GM18873 (cell line): Measurements from ENCODE around the gene SNORC.
"Not testable (repeated sequence)": the region's sequence is repeated elsewhere in the genome, so short reads cannot be mapped to it uniquely, and the experiment has no call there.

Experiments
- ATAC-seq: cut with Tn5 transposase; IDR thresholded peaks from one replicate; pipeline ENCODE4 v1.9.1; 2021; ENCODE audit warnings: mild to moderate bottlenecking, moderate library complexity, moderate number of reproducible peaks; ENCODE audit not compliant: unreplicated experiment, low FRiP score

Gene SNORC

DNA sequence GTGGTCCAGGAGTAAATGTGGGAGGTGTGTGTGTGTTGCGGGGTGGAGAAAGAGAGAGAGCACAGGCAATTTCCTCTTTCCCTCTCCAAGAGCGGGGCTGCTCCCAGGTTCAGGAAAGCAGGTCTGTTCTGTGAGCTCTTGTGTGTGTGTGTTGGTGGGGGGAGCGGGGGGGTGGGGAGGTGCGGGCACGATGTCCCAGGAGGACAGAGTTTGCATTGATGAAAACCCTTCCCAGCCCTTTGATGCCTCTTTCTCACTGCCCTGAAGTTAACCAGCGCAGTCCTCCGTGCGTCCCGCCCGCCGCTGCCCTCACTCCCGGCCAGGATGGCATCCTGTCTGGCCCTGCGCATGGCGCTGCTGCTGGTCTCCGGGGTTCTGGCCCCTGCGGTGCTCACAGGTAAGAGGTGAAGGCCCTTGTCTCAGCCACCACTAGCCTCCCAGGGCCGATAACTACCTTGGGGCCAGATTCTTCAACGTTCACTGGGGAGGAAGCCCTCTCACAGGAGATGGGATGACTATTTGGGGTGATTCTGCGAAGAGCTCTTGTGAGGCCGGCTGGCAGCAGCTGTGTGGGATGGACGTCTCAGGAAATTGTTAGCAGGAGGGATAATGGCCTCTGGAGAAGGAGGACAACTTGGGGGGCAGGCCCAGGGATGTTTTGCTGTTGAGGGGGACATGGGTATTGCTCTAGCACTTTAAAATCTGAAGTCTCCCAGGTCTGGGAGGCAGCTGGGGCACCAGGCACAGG lies at the start of gene SNORC:
TSS of gene SNORC (plus strand) at position 247 of the 748 bp plus-strand sequence. CDS start at position 325, 78 bp downstream.
- ATAC-seq = no peak

DNA sequence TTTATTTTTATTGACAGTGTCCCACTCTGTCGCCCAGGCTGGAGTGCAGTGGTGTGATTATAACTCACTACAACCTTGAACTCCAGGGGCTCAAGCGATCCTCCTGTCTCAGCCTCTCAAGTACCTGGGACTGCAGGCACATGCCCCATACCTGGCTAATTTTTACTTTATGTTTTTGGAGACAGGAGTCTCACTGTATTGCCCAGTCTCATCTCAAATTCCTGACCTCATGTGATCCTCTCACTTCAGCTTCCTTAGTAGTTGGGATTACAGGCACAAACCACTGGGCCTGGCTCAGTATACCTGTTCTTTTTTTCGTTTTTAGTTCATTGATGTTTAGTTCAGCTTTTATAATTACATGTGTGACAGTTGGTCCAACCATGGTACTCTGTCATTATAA lies 40.1 kb upstream of the SNORC start:
- no peak for ATAC-seq

DNA sequence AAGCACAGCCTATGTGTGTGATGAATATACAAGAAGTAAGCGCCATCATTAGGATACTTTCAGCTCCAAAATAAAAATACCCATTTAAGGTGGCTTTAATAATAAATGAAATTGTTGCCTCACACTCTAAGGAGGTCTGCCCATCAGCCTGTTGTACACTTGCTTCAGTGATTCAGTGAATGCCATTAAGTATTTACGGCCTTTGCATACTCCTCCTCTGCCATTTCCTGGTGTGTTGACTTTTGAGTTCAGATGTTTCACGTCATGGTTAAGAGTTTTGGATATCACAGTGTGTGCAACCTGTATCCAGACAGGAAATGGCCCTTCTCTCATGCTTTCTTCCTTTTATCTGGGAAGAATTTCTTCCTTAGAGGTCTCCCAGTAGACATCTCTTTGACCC lies 38.6 kb upstream of the SNORC start:
- ATAC-seq = no peak

DNA sequence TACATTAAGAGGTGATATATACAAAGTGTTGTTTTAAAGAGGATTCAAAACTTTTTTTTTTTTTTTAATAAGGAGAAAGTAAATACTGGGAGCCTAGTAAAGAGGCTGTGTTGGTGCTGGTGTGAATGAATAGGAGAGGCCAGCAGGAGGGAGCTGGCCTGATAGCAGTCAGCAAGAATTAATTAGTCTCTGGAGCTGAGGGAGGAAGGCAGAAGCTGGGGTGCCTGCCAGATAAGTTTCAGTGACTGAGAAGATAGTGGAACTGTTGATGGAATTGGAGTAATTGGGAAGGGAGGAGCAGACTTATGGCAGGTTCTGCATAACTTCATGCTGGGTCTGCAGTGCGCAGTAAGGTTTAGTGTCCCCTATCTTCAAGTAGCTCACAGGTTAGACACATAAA lies 36.2 kb upstream of the SNORC start:
- ATAC-seq = no peak

DNA sequence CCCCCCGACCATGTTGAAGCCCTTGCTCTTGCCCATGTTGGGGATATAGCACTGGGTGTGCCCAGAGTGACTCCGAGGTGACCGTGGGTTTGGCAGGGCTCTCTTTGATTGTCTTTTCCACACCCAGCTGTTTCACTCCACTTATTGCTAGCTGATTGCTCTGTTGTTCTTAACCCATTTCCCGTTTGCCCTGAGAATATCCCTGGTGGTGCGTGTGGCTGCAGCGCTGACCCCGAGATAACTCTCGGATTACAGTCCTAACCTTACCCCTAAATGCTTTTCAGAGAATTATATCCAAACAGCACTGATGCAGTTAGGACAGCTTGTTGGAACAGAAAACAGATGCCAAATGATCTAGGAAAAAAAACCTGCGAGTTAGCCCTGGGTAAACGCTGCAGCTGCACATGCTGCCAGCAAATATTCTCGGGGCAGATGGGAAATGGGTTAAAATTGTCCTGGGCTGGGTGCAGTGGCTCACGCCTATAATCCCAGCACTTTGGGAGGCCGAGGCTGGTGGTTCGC lies 34.3 kb upstream of the SNORC start:
- ATAC-seq = no peak

DNA sequence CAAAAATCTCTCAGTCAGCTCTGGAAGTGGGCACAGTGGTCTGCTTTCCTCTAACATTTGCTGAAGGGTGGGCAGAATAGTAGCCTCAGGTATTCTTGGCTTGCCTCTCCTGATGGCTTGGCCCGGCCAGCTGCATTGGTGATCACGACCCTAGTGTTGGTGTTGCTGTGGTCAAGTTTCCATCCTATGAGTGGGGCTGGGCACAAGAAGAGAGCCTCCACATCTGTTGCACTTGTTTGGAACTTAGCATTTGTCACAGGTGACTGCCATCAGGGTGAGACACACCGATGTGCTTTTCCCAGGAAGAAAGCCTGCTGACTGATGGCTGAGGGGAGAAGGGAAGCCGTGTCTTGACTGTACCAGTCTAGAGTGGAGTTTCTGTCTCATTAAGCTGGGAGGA lies 33.1 kb upstream of the SNORC start:
- no peak for ATAC-seq

DNA sequence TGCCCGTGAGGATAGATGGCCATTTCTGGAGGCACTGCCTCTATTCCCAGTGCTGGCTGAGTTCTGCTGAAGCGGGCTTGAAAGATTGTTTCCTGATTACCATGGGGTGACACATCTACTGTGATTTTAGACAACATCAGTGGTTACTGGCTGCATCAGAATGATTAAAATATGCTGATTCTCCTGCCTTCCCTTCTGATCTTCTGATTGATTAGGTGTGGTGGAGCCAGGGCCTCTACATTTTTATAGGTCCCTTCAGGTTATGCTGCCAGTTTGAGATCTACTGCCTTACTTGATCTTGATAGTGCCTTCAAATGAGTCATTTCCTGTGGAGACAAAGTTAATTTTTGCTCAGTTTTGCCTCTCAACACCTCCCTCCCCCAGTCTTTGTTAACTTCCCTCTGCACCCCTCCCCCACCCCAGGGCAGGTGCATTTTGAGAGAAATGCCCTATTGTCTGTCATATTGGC lies 31.6 kb upstream of the SNORC start:
- ATAC-seq = peak; percentile 58

DNA sequence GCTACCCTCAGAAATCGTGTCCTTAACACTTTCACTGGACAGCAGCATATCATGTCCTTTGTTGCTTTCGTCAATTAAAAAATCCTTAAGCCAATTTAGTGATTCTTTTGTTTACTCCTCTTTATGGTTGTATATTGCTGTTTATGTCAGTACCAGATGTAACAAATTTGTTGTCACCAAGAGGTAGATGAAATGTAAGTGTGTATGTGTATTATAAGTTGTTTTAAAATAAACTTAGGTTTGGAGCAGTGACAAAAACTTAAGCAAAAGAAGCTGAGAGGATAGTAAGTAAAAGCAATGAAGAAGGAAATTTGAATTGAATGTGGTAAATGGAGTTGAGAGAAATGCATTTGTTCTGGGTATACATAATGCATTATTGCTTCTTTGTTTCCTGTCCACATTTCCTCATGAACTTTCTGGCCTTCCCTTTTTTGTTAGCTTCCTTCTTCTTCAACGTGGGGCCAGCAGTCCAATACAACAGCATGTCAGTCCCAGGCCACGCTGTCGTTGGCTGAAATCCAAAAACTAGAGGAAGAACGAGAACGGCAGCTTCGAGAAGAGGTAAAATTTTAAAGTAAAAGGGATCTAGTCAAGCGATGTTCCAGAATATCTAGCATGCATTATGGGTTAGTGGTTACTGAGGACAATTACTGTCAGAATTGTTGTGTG lies 30.5 kb upstream of the SNORC start:
- no peak for ATAC-seq

DNA sequence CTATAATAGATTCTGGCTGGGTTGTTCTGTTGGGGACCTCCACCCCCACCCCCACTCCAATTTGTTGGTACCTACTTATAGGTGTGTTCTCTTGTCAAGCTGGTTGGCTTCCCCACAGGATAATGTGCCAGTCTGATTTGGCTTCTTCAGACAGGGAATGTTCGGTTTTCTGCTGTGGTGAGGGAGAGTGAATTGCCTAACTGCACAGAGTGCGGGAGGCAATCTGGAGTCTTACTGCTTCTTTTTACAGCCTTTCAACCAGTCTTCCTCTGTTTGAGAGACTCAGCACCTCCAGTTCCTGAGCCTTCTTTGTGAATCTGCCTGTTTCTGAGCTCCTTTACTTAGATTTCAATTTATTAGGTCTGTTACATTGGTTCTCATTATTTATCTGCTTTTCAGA lies 27.4 kb upstream of the SNORC start:
- no peak for ATAC-seq

DNA sequence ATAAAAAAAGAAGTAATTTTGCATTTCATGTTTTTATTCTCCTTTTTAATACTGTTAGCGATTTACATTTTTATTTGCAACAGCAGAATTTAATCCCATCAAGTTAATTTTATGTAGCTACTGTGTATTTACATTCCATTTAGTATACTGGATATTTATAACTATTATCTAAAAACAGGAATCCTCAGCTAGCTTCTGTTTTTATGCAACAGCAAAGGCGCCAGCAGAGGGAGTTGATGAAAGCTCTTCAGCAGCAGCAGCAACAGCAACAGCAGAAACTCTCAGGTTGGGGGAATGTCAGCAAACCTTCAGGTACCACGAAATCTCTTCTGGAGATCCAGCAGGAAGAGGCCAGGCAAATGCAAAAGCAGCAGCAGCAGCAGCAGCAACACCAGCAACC lies 26.2 kb upstream of the SNORC start:
- ATAC-seq = no peak

DNA sequence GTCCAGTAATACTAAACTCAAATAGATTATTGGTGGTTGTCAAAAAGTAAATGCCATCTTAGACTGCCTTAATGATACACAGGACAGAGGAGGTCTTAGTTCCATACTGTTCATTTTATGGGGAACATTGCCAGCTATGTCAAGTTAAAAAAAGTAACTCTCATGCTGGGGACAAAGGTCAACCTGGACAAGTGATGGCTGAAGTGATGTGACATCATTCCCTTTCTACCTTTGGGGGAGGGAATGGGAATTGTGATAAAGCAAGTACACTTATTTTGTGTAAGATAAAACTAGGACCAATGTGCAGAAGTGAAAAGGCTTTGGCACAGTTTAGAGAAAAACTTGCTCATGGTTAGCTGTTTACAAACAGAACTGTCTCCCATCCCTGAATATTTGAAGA lies 24.0 kb upstream of the SNORC start:
- ATAC-seq = no peak

DNA sequence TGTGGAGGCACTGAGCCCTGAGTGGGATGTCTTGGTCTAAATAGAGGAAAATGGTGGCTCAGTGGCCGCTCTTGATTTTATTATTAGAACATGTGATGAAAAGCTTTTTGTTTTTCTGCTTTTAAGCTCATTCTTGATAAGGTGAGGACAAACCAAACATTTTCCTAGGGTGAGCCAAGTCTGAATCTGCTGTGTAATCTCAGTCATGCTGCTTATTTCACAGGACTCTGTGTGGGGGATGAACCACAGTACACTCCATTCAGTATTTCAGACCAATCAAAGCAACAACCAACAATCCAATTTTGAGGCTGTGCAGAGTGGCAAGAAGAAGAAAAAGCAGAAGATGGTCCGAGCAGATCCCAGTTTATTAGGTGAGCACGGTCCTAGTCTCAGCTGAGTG lies 20.0 kb upstream of the SNORC start:
- no peak for ATAC-seq

DNA sequence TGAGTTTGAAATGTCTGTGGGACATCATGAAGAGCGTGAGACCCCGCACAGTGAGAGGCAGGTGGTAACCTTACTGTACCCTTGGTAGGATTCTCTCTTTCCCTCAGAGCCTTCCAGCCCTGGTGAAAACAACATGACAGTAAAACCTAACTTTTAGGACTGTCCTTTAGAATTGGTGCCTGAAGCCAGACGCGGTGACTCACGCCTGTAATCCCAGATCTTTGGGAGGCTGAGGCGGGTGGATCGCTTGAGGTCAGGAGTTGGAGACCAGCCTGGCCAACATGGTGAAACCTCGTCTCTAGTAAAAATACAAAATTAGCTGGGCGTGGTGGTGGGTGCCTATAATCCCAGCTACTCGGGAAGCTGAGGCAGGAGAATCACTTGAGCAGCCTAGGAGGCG lies 18.0 kb upstream of the SNORC start:
- ATAC-seq = not testable (repeated sequence)

DNA sequence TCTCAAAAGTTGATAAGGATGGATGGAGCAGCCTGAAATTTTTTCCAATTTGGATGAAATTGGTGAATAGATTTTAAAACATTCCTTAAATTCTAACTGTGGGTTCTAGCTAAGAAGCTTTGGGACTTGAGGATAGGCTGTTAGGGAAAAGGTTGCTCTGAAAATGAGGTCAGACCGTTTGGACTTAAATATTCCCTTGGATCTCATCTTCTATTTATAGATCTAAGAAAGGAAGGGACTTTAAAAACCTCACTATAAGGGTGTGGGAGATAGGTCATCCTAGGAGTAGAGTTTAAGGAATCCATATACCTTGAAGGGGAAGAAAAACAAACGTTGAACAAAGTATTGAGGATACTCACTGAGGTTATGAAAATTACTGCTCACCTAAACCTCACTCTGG lies 17.4 kb upstream of the SNORC start:
- ATAC-seq = no peak

DNA sequence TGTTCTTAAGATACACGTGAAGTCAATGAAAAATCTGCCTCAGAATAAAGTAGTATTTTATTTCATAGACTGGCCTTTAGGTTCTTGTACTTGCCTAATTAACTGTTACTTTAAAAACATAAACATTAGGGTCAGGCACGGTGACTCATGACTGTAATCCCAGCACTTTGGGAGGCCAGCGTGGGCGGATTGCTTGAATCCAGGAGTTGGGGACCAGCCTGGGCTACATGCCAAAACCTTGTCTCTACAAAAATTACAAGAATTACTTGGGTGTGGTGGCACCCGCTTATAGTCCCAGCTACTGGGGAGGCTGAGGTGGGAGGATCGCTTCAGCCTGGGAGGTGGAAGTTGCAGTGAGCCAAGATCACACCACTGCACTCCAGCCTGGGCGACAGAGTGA lies 16.0 kb upstream of the SNORC start:
- no peak for ATAC-seq

DNA sequence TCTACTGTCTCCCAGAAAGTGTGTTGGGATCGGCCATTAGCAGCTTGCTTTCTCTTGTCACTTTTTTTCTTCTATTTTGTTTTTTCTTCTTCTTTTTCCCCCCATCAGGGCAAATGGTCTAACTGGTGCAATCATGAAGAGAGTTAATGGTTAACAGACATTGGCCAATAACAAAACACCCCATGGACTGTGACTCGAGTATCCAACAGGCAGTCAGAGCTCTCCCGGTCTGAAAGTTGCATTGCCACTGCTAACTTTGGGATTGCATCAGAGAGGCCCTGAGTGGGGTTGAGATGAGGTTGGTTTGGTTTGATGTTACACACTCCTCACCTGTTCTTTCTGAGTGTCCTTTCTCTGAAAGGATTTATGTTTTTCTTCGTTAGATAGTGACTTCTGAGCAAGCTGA lies 12.9 kb upstream of the SNORC start:
- no peak for ATAC-seq

DNA sequence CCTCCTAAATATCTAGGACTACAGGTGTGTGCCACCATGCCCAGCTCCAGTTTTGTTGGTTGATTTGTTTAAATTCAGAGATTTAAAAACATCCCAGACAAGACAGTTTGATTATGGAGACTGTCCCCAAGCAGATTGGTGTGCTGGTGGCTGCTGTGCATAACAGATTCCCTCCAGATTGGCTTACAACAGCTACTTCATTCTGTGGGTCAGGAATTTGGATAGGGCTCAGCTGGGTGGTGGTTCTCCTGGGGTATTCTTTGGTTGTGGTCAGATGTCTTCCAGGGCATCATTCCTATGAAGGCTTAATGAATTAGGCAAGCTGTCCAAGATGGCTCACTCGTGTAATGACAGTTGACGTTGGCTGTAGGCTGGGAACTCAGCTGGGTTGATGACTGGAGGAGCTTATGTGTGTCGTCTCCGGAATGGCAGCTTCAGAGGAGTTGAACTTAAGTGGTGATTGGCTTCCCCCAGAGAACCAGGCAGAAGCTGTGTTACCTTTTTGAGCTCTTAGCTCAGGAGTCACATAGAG lies 10.6 kb upstream of the SNORC start:
- no peak for ATAC-seq

DNA sequence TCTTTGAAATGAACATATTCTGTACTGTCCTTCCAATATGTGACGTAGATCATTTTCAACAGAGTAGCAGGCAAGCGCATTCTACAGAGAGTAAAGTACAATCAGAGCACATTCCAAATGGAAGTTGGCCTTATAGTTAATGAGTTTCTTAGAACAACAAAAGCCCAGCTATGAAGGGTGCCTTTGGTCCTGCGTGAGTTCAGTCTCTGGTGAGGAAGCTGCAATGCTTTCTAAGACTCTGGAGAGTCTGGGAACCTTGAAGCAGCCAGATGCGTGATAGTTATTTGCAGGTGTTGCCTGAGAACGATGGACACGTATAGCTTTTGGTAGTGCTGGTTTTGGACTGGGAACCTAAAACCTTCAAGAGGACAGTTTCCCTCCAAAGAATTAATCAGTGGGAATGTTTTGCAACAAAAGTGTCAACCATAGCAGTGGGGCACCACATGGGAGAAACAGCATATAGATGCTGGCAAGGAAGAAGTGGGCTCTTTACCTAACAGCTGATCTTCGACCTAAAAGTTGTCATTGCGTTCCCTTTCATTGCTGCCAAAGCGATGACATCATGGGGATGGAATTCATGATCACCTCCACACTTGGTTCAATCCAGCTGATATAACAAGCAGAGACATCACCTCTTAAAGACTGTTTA lies 9.3 kb upstream of the SNORC start:
- no peak for ATAC-seq

DNA sequence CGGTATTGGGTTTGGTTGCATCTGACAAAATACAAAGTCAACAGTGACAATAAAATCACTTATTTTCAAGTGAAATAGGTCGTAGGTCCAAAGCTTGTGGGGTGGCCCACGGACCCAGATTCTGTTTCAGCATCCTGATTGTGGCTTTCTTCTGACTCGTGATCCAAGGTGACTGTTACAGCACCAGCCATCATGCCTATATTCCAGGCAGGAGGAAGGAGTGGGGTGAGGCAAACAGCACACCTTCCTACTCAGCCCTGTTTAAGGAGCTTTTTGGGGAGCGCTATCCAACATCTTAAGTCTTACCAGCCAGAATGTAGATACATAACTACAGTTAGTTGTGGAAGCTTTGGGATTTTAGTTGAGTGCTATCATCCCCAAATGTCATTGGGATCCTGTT lies 8.7 kb upstream of the SNORC start:
- no peak for ATAC-seq

DNA sequence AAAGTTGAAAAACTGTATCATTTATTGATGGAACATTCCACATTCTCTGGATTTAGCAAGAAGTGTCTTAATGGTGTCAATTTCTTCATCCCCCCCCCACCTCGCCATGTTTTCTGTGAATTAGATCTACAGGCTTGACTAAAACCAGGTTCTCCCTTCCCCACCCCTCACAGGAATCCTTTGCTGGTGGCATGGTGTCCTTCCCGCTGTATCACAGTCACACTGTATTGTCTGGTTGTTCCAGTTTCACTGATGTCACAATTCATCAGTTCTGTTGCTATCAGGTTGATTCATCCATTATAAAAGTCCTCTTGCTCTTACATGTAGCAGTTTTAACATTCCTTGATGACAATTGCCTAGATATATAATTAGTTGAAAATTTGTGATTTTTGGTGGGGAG lies 6.1 kb upstream of the SNORC start:
- ATAC-seq = no peak

DNA sequence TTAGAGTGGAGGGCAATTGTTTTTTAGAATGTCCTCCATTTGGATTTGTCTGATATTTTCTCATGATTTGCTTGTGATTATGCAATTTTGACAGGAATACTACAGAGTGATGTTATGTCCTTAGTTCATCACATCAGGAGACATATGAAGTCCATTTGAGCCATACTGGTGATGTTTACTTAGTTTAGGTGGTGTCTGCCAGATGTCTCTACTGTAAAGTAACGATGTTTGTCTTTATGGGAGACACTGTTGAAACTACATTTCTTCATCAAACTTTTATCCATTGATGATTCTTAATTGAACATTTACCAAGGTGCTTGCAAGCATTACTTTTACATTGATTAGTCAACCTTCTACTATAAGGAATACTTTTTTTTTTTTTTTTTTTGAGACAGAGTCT lies 4.9 kb upstream of the SNORC start:
- no peak for ATAC-seq
